Stimulated activated CD4-positive, alpha-beta T cell treated with anti-CD3 and anti-CD28 coated beads, Interleukin-1b, Interleukin-23, amount 100 ng/mL, for 24 hours (primary cell): ENCODE measurements around the gene SH3RF1.

ENCODE experiments used
- DNase-seq, 4 experiments: peaks; one replicate each; pipeline ENCODE4 v3.0.0-alpha.2; 2020; ENCODE audit warnings: low read depth in 4 of 4, low spot score in 1 of 4

The SH3RF1 gene

DNA sequence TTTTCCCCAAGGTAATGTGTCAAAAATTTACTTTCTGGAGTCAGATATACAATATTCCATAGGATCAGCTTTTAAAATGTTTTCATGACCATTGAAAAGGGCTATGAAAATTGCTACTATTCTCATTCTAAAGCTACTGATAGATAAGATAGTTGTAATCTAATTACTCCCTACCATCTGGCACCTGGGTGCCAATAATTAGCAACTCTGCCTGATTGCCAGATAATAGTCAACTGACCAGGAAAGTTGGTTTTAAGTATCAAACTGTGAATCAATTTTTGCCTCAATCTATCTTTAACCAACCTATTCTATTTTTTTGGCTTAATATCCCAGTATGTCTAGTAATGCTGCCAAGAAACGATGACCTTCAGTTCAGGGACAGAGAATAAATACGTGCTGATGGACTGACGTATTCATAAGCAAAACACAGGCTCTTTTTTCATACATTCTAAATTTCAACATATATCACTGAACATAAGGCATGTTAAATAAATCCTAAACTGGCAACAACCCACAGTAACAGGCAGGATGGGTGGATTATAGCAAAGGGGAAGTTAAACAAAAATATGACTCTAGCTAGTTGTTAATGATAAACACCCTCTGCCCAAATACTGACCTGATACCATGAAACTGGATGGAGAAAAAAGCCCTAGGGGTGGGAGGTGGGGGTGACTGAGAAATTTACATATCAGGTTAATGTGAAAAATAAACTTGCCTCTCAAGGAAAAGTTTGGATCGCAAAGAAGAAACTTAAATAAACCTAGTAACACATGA lies 18.2 kb downstream of the SH3RF1 start:
- no peak for DNase-seq

DNA sequence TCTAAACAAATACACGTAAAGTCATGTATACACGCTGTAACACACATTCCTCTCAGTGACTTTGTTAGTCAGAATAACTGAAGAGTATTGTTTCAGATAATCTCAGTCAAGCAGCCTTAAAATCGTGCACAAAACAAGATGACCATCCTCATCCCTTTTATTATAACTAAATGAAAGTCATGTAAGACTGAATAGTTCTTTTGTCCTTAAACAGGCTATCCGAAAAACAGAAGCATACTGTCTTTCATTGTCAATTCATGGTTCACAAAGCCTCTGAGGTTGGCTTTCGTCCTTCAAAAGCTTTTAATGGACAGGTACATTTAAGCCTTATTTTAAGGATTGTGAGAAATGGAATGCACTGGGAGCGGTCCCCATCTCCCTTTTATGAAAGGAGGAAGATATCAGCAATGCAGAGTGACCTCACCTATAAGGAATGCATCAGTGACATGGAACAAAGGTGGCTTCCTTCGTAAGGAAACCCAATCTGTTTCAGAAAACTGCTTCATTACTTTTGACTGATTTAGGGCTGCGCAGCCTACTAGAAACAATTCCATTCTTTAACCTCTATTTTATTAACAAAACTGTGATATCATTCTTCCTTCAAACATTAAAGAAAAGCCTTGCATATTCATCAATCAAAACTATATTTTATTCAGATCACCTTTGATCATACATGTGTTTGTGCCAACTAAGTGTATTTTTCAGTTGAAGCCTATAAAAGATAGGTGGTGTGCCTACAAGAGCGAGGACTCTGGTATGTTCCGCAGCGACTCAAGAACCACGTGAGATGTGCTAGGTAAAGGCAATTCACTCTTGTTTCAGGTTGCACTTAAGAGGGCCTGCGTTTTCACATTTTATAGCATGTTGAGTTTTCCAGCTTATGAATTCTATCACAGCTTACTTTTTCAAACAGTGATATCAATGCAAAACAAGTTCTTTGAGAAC lies 19.2 kb downstream of the SH3RF1 start:
- DNase-seq: no peak

DNA sequence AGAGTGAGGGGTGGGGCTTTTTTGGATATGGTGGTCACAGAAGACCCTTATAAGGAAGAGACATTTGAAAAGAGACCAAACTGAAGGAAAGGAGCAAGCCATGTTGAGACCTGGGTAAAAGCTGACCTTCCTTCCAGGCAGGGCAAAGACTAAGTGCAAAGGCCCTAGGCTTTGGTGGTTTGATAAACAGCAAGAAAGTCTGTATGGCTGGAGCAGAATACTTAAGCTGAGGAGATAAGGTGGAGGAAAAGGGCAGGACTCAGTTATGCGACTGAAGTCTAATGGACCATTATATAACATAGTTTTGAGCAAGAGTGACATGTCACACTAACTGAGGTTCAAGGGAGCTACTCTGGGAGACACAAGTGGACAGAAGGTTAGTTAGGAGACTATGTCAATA lies 20.0 kb downstream of the SH3RF1 start:
- DNase-seq: no peak

DNA sequence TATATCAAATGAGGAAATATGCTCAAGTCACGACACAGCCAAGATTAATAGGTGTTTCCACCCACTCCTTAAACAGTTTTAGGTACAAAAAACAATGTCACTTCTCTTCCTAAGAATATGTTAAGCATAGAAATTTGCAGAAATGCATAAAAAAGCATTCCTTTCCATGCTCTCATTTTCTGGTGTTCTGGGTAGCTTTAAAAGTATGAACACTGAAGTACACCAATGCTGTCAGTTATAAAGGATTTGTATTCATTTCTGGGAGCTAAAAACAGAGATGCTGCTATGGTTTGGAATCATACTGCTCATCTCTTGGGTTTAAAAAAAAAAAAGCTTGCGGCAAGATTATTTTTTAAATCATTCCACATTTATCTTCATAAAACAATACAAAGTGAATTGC lies 20.8 kb downstream of the SH3RF1 start:
- no peak for DNase-seq

GRCh38 chr4:169249214-169249973 lies 21.4 kb downstream of the SH3RF1 start:
- no peak for DNase-seq

- DNase-seq: no peak
Measured at GRCh38 chr4:169248645-169249044, 22.1 kb downstream of the SH3RF1 start.

- DNase-seq: no peak
Measured at GRCh38 chr4:169246957-169247396, 23.8 kb downstream of the SH3RF1 start.

DNA sequence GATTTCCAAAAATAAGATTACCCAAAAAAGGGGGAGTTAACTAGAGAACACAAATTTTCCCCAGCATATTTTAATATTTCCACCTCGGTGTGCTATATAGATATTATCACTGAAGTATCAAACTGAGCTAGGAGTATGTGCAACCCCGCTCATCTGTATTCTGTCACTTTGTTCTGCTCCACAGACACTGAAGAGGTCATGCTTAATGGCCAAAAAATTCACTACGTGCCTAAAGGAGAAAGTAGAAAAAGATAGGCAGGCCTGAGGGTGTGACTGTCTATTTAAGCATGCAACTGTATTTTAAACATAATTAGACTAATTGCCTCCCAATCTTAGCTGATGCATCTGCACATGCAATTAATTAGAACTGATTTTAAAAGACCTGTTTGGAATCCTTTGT lies 24.5 kb downstream of the SH3RF1 start:
- no peak for DNase-seq

- no peak for DNase-seq
Measured at GRCh38 chr4:169245061-169245460, 25.7 kb downstream of the SH3RF1 start.

- no peak for DNase-seq
Measured at GRCh38 chr4:169243825-169244609, 26.7 kb downstream of the SH3RF1 start.

DNA sequence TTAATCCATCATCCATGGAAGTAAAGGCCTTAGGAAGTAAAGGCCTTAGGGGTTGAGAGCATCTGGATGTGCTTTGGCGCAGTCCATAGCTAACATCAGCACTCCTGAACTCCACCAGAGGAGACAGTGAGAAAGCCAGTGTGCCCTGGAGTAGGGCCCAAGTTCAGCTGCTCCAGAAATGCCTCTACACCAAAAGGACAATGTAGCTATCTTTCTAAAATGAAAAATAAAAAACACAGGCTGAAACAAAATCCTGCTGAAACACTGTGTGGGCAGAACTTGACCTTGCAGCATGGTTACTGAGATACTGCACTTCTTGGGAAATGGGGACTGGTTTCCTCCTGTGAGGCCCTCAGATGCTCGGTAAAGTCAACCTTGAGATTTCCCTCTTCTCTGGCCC lies 29.3 kb downstream of the SH3RF1 start:
- DNase-seq: no peak

DNA sequence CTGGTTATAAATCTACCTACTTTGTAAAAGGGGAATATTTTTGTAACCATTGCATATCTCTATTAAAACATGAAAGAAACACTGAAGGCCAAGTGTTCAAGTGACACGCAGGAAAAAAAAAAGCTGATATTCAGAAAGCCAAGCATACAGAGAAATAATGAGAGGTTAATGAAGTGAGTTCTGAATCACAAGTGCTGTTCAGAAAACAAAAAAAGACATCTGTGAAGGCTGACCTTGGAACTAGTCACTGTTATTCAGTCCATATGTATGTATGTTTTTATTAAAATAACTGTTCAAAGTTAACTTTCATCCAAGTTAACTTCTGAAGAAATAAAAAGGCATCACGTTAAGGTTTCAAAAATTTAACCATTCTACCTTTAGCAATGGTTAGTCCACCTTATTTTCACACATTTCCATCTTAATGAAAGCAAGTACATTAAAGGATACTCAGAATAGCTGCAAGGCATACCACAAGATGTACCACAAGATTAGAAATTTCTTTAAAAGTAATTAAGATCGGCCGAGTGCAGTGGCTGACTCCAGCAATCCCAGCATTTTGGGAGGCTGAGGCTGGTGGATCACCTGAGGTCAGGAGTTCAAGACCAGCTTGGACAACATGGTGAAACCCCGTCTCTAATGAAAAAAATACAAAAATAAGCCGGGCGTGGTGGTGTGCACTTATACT lies 31.4 kb downstream of the SH3RF1 start:
- no peak for DNase-seq

DNA sequence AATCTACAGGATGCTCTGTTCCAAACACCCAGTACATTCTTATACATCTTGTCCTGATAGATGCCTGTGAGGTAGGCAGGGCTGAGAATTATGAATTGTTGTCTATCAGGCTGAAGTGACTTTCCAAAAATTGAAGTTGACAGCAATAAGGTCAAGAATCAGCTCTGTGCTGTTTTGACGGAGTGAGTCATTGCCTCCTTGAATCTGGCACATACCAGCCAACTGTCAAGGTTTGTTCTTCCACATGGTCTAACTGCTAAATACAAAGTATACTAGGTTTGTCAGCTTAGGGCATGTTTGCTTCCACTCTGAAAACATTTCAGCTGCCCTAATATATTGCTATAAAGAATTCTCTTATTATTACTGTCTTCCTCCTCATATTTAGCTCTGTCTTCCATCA lies 32.3 kb downstream of the SH3RF1 start:
- DNase-seq: no peak

DNA sequence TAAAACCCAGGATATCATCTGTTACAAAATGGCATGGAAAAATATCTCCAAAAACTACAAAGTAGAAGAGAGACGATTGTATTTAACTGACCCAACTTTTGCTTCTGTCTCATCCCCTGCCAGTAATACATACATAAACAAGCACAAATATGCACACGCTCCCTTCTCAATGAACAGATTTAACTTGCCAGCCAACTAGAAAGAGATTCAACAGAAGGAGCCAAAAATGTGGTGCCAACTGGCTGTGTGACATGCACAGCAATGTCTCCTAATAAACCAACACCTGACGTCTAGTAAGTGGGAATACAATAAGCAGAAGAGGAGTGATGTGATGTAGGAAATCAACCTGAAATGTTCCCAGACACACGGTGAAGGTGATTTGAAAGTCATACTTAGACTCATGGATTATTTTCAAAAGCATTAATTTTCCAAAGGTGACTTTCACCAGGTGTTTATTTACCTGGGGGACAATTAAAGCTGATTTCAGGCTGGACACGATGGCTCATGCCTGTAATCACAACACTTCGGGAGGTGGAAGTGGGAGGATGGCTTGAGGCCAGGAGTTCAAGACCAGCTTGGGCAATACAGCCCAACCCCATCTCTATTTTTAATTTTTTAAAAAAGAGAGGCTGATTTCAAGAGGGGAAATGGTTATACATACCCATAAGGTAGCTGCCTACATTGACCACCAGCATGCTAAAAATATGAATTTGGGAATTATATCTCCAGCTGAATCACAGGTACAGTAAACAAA lies 33.7 kb downstream of the SH3RF1 start:
- no peak for DNase-seq

- DNase-seq: no peak
Measured at GRCh38 chr4:169236078-169236477, 34.7 kb downstream of the SH3RF1 start.

DNA sequence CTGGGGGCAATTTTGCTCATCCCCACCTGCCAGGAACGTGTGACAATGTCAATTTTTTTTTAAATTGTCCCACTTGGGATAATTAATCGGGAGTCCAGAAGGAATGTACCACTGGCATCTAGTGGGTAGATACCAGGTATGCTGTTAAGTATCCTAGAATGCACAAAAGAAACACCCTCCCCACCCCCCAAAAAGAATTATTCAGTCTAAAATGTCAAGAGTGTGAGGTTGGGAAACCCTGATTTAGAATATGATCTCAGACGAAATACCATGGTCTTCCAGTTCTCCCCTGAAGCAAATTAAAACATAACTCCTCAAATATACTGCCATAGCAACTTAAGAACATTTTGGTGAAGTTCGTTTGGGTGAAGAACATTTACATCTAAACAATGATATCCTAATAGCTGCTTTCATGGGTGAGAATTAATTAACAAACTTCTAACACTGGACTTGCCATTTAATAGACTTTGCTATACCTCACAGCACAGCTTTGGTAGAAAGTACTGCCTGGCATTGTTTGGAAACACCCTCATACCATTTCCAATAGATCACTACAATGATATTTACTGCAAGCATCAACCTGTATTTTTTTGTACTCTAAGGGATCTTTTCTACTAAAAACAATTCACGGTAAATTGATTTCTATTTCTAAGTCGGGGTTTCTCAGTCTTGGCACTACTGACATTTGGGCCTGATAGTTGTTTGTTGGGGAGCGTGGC lies 36.5 kb downstream of the SH3RF1 start:
- no peak for DNase-seq

- no peak for DNase-seq
Measured at GRCh38 chr4:169233691-169234090, 37.1 kb downstream of the SH3RF1 start.

DNA sequence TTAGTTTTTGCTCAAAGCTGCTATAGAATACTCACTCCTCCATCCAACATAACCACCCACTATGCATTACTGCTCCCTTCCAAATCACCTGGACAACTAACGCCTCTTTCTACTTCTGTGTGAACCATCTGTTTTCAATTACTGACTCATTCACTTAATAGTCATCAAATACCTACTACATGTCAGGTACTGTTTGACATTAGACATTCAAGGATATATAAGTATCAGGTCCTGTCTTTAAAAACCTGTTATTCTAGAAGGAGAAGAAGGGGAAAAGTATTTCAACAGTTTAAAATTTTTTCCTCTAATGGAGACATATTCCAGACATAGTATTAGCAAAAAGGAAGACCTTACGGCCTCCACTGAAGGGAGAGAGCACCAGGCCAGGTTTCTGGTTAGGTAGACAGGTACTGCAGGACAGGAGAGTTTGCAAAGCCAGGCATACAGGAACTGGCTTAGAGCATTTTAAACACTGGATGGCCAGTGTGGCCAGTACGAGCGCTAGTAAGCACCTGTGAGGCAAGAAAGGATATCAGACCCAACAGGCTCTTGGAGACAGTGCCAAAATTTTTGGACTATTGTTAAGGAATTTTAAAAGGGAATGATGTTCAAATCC lies 39.0 kb downstream of the SH3RF1 start:
- no peak for DNase-seq
